GM23338 (cell line): ENCODE data around the gene WNT1. TPM values are rescaled to one million over a fixed set of nuclear protein-coding genes. Genes with fewer than 3 reads are reported as not detected.

ENCODE experiments used
- ATAC-seq: fragments of 200-7000 bp; cut with Tn5 transposase; 3 replicates; pipeline ENCODE4 v1.9.1; 2020
- DNase-seq: peaks from one replicate; pipeline ENCODE4 v3.0.0-alpha.2; 2015; ENCODE audit warnings: low spot score
- H2AFZ ChIP-seq: fragments of 200-600 bp; sonication (generic); 2 replicates; pipeline ENCODE4 v1.8.0; 2016; ENCODE audit warnings: antibody characterized with exemption, mild to moderate bottlenecking, moderate library complexity
- H3F3A ChIP-seq: fragments of 200-600 bp; sonication (generic); replicated peaks from 2 replicates; pipeline ENCODE4 v1.8.0; 2017; ENCODE audit warnings: antibody characterized with exemption, mixed run types, low read depth
- H3K27ac ChIP-seq: fragments of 200-600 bp; sonication (generic); 2 replicates; pipeline ENCODE4 v1.6.1; 2016; ENCODE audit warnings: low read depth
- H3K27me3 ChIP-seq: fragments of 200-600 bp; sonication (generic); 2 replicates; pipeline ENCODE4 v1.8.0; 2016; ENCODE audit warnings: mild to moderate bottlenecking, mixed run types, moderate library complexity; ENCODE audit not compliant: insufficient read depth
- H3K36me3 ChIP-seq: fragments of 200-600 bp; sonication (generic); 2 replicates; pipeline ENCODE4 v1.8.0; 2016; ENCODE audit warnings: mild to moderate bottlenecking; ENCODE audit not compliant: insufficient read depth
- H3K4me1 ChIP-seq: fragments of 200-600 bp; sonication (generic); 2 replicates; pipeline ENCODE4 v1.8.0; 2016; ENCODE audit warnings: mild to moderate bottlenecking, moderate library complexity; ENCODE audit not compliant: insufficient read depth
- H3K4me2 ChIP-seq: fragments of 200-600 bp; sonication (generic); 2 replicates; pipeline ENCODE4 v1.7.1; 2017; ENCODE audit warnings: mixed run types
- H3K4me3 ChIP-seq: fragments of 200-600 bp; sonication (generic); 2 replicates; pipeline ENCODE4 v1.6.1; 2016; ENCODE audit warnings: mixed run types
- H3K79me2 ChIP-seq: fragments of 200-600 bp; sonication (generic); replicated peaks from 2 replicates; pipeline ENCODE4 v1.8.0; 2017; ENCODE audit warnings: mild to moderate bottlenecking; ENCODE audit not compliant: insufficient read depth
- H3K9me2 ChIP-seq: fragments of 200-600 bp; sonication (generic); 2 replicates; pipeline ENCODE4 v1.8.0; 2017; ENCODE audit not compliant: insufficient read depth
- H4K20me1 ChIP-seq: fragments of 200-600 bp; sonication (generic); replicated peaks from 2 replicates; pipeline ENCODE4 v1.8.0; 2017; ENCODE audit warnings: mild to moderate bottlenecking; ENCODE audit not compliant: insufficient read depth
- H3K27ac Mint-ChIP-seq: 2 replicates; pipeline ENCODE4 v1.8.0; 2020; ENCODE audit warnings: inconsistent platforms, mild to moderate bottlenecking, moderate library complexity, mixed read lengths
- H3K27me3 Mint-ChIP-seq: 3 replicates; pipeline ENCODE4 v1.8.0; 2022; ENCODE audit warnings: low read depth, mild to moderate bottlenecking, moderate library complexity, mixed read lengths, inconsistent platforms; ENCODE audit not compliant: insufficient read depth, poor library complexity
- H3K36me3 Mint-ChIP-seq: 3 replicates; pipeline ENCODE4 v1.8.0; 2021; ENCODE audit warnings: low read depth, mild to moderate bottlenecking, inconsistent platforms, moderate library complexity, mixed read lengths
- H3K4me1 Mint-ChIP-seq: 3 replicates; pipeline ENCODE4 v1.8.0; 2020; ENCODE audit warnings: mild to moderate bottlenecking, inconsistent platforms, mixed read lengths
- H3K4me3 Mint-ChIP-seq: 3 replicates; pipeline ENCODE4 v1.8.0; 2021; ENCODE audit warnings: moderate library complexity, mild to moderate bottlenecking, inconsistent platforms, mixed read lengths
- H3K9me3 Mint-ChIP-seq: 3 replicates; pipeline ENCODE4 v1.8.0; 2020; ENCODE audit warnings: moderate library complexity, mild to moderate bottlenecking, inconsistent platforms, mixed read lengths
- CREB1 ChIP-seq: fragments of 250-450 bp; sonication (Bioruptor Pico); IDR thresholded peaks from 2 replicates; pipeline ENCODE4 v1.5.0; 2020; ENCODE audit warnings: low read depth, mild to moderate bottlenecking, moderate library complexity
- EZH2 ChIP-seq: fragments of 200-600 bp; sonication (generic); IDR thresholded peaks from one replicate; pipeline ENCODE4 v1.8.0; 2017; ENCODE audit warnings: antibody characterized with exemption, mild to moderate bottlenecking, low read depth; ENCODE audit not compliant: unreplicated experiment
- EZH2phosphoT487 ChIP-seq: fragments of 200-600 bp; sonication (generic); IDR thresholded peaks from one replicate; pipeline ENCODE4 v1.8.1; 2018; ENCODE audit warnings: antibody characterized with exemption; ENCODE audit not compliant: unreplicated experiment
- POLR2AphosphoS5 ChIP-seq: IDR thresholded peaks from 2 replicates; pipeline ENCODE4 v1.6.1; 2016; ENCODE audit warnings: antibody characterized with exemption, low read depth
- STAT1 ChIP-seq: IDR thresholded peaks from one replicate; pipeline ENCODE4 v1.6.1; 2016; ENCODE audit warnings: antibody characterized with exemption; ENCODE audit not compliant: unreplicated experiment
- ZNF114 ChIP-seq: fragments of 250-450 bp; sonication (Bioruptor Pico); IDR thresholded peaks from 2 replicates; pipeline ENCODE4 v1.5.0; 2020; ENCODE audit warnings: mild to moderate bottlenecking, moderate library complexity
- ZNF331 ChIP-seq: fragments of 250-450 bp; sonication (Bioruptor Pico); IDR thresholded peaks from 2 replicates; pipeline ENCODE4 v1.5.0; 2020; ENCODE audit warnings: low read depth, mild to moderate bottlenecking, moderate library complexity
- polyA plus RNA-seq: library from polyadenylated mRNA; unstranded; fragments of >200 nt; fragmentation: Nextera tagmentation; extraction: Ambion mirVana; gene quantifications from 2 replicates; pipeline ENCODE4 v1.2.1, GENCODE V29; 2016
- total RNA-seq: library from RNA; depleted of rRNA; stranded (reverse); fragments of >200 nt; shearing (Covaris generic); gene quantifications from 2 replicates; pipeline ENCODE4 v1.2.3, GENCODE V29; 2014
- TF ChIP-seq, protein P1 (sequence below): IDR thresholded peaks from 2 replicates; pipeline ENCODE4 v1.6.1; 2016; ENCODE audit warnings: antibody characterized with exemption
- TF ChIP-seq, protein P2 (sequence below), 2 experiments: fragments of 200-600 bp in 1 of 2; sonication (generic) in 1 of 2; conservative IDR thresholded peaks; 2 replicates each; pipeline versions ENCODE4 v1.5.1 to v1.6.1; 2016 to 2017; ENCODE audit warnings: antibody characterized with exemption in 2 of 2, low read depth in 2 of 2, mild to moderate bottlenecking in 2 of 2, moderate library complexity in 1 of 2
- TF ChIP-seq, protein P3 (sequence below): fragments of 250-450 bp; sonication (Bioruptor Pico); IDR thresholded peaks from 2 replicates; pipeline ENCODE4 v1.5.0; 2020; ENCODE audit warnings: mild to moderate bottlenecking, moderate library complexity

WNT1 gene
- total and polyA plus RNA-seq, 2 experiments from 2014 or later = not detected

DNA sequence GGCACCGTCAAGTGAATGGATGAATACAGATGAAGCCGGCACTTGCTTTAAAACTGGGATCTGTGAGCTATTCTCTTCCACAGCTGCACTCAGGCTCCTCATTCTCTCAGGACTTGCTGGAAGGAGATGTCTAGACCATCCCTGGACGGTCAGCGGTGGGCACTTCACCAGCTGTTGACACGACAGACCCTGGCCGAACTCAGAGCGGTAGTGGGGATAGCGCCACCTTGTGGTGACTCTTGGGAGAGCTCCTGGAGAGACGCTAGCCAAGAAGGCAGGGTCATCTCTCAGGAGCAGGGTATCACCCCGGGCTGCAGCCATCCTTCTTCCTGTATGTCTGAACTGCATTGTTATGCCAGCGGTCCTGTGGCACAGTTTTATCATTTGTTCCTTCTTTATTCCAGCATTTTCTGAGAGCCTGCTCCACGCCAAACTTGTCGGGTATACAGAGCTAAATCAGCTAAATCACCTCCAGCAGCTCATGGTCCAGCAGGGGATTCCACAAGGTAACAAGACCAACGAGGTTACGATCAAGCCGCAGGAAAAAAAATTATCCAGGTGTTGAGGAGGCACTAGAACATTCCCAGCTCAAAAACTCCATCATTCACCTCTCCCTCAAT, 10.0 kb downstream of the WNT1 start:
- Histone ChIP-seq H3K36me3 (no peaks in the 10 kb centered on the region), H3K9me2 (no peaks in the 10 kb centered on the region), H3K4me3 (no peak overlapping the region), H3F3A (no peaks in the 10 kb centered on the region), H3K27me3 (peaks cover 92% of the 10 kb centered on the region), H3K79me2 (no peaks in the 10 kb centered on the region), H3K4me1 (no peaks in the 10 kb centered on the region), H2AFZ (no peak overlapping the region), H4K20me1 (0 out of 2 replicates have a peak, but pooled peaks cover 4% of the 10 kb centered on the region), H3K4me2 (no peak overlapping the region), H3K27ac (no peak overlapping the region)
- ATAC-seq = peak; percentile 87
- Mint-ChIP-seq H3K27ac (no peak overlapping the region), H3K27me3 (peaks cover 50% of the 10 kb centered on the region), H3K4me3 (no peak overlapping the region), H3K36me3 (no peaks in the 10 kb centered on the region), H3K4me1 (peaks cover 9% of the 10 kb centered on the region), H3K9me3 (no peaks in the 10 kb centered on the region)
- peak; percentile 89 for DNase-seq
- TF ChIP-seq, protein P1, sequence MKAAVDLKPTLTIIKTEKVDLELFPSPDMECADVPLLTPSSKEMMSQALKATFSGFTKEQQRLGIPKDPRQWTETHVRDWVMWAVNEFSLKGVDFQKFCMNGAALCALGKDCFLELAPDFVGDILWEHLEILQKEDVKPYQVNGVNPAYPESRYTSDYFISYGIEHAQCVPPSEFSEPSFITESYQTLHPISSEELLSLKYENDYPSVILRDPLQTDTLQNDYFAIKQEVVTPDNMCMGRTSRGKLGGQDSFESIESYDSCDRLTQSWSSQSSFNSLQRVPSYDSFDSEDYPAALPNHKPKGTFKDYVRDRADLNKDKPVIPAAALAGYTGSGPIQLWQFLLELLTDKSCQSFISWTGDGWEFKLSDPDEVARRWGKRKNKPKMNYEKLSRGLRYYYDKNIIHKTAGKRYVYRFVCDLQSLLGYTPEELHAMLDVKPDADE = no peak
- TF ChIP-seq, protein P2, sequence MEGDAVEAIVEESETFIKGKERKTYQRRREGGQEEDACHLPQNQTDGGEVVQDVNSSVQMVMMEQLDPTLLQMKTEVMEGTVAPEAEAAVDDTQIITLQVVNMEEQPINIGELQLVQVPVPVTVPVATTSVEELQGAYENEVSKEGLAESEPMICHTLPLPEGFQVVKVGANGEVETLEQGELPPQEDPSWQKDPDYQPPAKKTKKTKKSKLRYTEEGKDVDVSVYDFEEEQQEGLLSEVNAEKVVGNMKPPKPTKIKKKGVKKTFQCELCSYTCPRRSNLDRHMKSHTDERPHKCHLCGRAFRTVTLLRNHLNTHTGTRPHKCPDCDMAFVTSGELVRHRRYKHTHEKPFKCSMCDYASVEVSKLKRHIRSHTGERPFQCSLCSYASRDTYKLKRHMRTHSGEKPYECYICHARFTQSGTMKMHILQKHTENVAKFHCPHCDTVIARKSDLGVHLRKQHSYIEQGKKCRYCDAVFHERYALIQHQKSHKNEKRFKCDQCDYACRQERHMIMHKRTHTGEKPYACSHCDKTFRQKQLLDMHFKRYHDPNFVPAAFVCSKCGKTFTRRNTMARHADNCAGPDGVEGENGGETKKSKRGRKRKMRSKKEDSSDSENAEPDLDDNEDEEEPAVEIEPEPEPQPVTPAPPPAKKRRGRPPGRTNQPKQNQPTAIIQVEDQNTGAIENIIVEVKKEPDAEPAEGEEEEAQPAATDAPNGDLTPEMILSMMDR (conservative IDR thresholded peaks at IDR 0.05; ENCODE audit: low read depth in 2 of 2) = peak; percentile 86 to 98

DNA sequence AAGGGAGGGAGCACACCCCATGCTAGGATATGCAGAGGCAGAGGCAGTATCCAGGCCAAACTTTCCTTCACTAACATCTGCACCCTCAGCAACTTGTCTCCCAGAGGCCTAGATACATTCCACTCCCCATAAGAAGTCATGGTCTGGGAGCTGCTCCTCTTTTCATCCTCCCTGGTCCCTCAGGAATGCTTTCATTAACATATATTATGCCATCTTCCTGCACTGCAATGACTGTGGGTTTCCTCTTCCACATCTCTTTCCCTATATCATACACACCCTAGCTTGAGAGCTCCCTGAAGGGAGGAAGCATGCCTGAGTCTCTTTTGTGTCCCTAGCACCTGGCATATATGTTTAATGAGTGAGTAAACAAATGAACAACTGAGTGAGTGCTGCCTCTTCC, 12.4 kb downstream of the WNT1 start:
- Mint-ChIP-seq H3K4me3 (no peak overlapping the region), H3K27me3 (peaks cover 43% of the 10 kb centered on the region)
- H3K27ac ChIP-seq = no peak overlapping the region

More for the DNA sequence above, 12.4 kb downstream of the WNT1 start:
- H3F3A ChIP-seq = no peaks in the 10 kb centered on the region
- no peaks in the 10 kb centered on the region for H3K36me3 Mint-ChIP-seq
- H3K36me3 ChIP-seq = no peaks in the 10 kb centered on the region
- no peaks in the 10 kb centered on the region for H3K79me2 ChIP-seq
- H3K9me2 ChIP-seq = no peaks in the 10 kb centered on the region
- no peak overlapping the region for H3K4me2 ChIP-seq
- no peak for TF ChIP-seq ZNF114 (CRISPR knock-in tag)
- no peak for TF ChIP-seq CREB1
- TF ChIP-seq, protein P3, sequence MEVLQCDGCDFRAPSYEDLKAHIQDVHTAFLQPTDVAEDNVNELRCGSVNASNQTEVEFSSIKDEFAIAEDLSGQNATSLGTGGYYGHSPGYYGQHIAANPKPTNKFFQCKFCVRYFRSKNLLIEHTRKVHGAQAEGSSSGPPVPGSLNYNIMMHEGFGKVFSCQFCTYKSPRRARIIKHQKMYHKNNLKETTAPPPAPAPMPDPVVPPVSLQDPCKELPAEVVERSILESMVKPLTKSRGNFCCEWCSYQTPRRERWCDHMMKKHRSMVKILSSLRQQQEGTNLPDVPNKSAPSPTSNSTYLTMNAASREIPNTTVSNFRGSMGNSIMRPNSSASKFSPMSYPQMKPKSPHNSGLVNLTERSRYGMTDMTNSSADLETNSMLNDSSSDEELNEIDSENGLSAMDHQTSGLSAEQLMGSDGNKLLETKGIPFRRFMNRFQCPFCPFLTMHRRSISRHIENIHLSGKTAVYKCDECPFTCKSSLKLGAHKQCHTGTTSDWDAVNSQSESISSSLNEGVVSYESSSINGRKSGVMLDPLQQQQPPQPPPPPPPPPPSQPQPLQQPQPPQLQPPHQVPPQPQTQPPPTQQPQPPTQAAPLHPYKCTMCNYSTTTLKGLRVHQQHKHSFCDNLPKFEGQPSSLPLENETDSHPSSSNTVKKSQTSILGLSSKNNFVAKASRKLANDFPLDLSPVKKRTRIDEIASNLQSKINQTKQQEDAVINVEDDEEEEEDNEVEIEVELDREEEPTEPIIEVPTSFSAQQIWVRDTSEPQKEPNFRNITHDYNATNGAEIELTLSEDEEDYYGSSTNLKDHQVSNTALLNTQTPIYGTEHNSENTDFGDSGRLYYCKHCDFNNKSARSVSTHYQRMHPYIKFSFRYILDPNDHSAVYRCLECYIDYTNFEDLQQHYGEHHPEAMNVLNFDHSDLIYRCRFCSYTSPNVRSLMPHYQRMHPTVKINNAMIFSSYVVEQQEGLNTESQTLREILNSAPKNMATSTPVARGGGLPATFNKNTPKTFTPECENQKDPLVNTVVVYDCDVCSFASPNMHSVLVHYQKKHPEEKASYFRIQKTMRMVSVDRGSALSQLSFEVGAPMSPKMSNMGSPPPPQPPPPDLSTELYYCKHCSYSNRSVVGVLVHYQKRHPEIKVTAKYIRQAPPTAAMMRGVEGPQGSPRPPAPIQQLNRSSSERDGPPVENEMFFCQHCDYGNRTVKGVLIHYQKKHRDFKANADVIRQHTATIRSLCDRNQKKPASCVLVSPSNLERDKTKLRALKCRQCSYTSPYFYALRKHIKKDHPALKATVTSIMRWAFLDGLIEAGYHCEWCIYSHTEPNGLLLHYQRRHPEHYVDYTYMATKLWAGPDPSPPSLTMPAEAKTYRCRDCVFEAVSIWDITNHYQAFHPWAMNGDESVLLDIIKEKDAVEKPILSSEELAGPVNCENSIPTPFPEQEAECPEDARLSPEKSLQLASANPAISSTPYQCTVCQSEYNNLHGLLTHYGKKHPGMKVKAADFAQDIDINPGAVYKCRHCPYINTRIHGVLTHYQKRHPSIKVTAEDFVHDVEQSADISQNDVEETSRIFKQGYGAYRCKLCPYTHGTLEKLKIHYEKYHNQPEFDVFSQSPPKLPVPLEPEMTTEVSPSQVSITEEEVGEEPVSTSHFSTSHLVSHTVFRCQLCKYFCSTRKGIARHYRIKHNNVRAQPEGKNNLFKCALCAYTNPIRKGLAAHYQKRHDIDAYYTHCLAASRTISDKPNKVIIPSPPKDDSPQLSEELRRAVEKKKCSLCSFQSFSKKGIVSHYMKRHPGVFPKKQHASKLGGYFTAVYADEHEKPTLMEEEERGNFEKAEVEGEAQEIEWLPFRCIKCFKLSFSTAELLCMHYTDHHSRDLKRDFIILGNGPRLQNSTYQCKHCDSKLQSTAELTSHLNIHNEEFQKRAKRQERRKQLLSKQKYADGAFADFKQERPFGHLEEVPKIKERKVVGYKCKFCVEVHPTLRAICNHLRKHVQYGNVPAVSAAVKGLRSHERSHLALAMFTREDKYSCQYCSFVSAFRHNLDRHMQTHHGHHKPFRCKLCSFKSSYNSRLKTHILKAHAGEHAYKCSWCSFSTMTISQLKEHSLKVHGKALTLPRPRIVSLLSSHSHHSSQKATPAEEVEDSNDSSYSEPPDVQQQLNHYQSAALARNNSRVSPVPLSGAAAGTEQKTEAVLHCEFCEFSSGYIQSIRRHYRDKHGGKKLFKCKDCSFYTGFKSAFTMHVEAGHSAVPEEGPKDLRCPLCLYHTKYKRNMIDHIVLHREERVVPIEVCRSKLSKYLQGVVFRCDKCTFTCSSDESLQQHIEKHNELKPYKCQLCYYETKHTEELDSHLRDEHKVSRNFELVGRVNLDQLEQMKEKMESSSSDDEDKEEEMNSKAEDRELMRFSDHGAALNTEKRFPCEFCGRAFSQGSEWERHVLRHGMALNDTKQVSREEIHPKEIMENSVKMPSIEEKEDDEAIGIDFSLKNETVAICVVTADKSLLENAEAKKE (CRISPR knock-in tag) = no peak
- no peak for TF ChIP-seq POLR2AphosphoS5
- TF ChIP-seq EZH2phosphoT487 = no peak
- TF ChIP-seq EZH2 = no peak
- TF ChIP-seq STAT1 = no peak
- TF ChIP-seq ZNF331 (CRISPR knock-in tag) = no peak
- DNase-seq (peak; percentile 23), ATAC-seq (no peak)
- H3K27me3 ChIP-seq = peaks cover 92% of the 10 kb centered on the region
- H3K27ac Mint-ChIP-seq = no peak overlapping the region
- no peaks in the 10 kb centered on the region for H3K9me3 Mint-ChIP-seq
- H3K4me3 ChIP-seq = no peak overlapping the region
- H2AFZ ChIP-seq = no peak overlapping the region
- H3K4me1 Mint-ChIP-seq = peaks cover 13% of the 10 kb centered on the region
- H3K4me1 ChIP-seq = no peaks in the 10 kb centered on the region
- 0 out of 2 replicates have a peak, but pooled peaks cover 4% of the 10 kb centered on the region for H4K20me1 ChIP-seq
